ENCODE results near the gene RHBDL1. TPM values are rescaled to one million over a fixed set of nuclear protein-coding genes. Genes with fewer than 3 reads are reported as not detected.

Gene RHBDL1
- total RNA-seq, 4 donors from 2014 or later, result 1.5 to 2.0 TPM; not detected in 2

- peaks cover 0 to 26% of the 10 kb centered on the region in 2 donors for H3K4me1 ChIP-seq
- no peaks in the 10 kb centered on the region for H3K36me3 ChIP-seq
- no peak for TF ChIP-seq CTCF (IDR thresholded peaks at IDR 0.05)
- TF ChIP-seq POLR2A (IDR thresholded peaks at IDR 0.05), result no peak
- H3K27me3 ChIP-seq, result no peaks in the 10 kb centered on the region
- H3K9me3 ChIP-seq, result no peaks in the 10 kb centered on the region
- H3K27ac ChIP-seq, result peak overlapping the region; percentile 29 to 91
- peak overlapping the region; percentile 40 to 75 for H3K4me3 ChIP-seq
- DNase-seq, result no peak
- intact Hi-C loops (cut with DNase I; ENCODE audit: low total_unique reads), result no loop called here
Observed at GRCh38 chr16:649631-650030, 25.8 kb upstream of the RHBDL1 start.

GRCh38 chr16:651844-652243 is 23.6 kb upstream of the RHBDL1 start:
- TF ChIP-seq POLR2A (IDR thresholded peaks at IDR 0.05), result no peak
- no peak for TF ChIP-seq CTCF (IDR thresholded peaks at IDR 0.05)
- Histone ChIP-seq H3K27me3 (no peaks in the 10 kb centered on the region), H3K4me3 (no peak overlapping the region), H3K4me1 (peaks cover 0 to 26% of the 10 kb centered on the region in 2 donors), H3K36me3 (no peaks in the 10 kb centered on the region), H3K9me3 (no peaks in the 10 kb centered on the region), H3K27ac (no peak overlapping the region)
- intact Hi-C loops (cut with DNase I; ENCODE audit: low total_unique reads), result no loop called here
- DNase-seq, result no peak

- Histone ChIP-seq H3K27ac (no peak overlapping the region), H3K27me3 (no peaks in the 10 kb centered on the region), H3K4me3 (no peak overlapping the region), H3K4me1 (peaks cover 0 to 21% of the 10 kb centered on the region in 2 donors), H3K36me3 (no peaks in the 10 kb centered on the region), H3K9me3 (no peaks in the 10 kb centered on the region)
- DNase-seq, result no peak
- TF ChIP-seq POLR2A (IDR thresholded peaks at IDR 0.05) (no peak), CTCF (IDR thresholded peaks at IDR 0.05) (no peak)
- intact Hi-C loops (cut with DNase I; ENCODE audit: low total_unique reads), result no loop called here
Observed at GRCh38 chr16:652454-653305, 22.8 kb upstream of the RHBDL1 start.

- Histone ChIP-seq H3K27ac (no peak overlapping the region), H3K4me3 (no peak overlapping the region), H3K36me3 (no peaks in the 10 kb centered on the region), H3K9me3 (no peaks in the 10 kb centered on the region), H3K27me3 (no peaks in the 10 kb centered on the region), H3K4me1 (peaks cover 0 to 14% of the 10 kb centered on the region in 2 donors)
- intact Hi-C loops (cut with DNase I; ENCODE audit: low total_unique reads), result no loop called here
- TF ChIP-seq CTCF (IDR thresholded peaks at IDR 0.05) (no peak), POLR2A (IDR thresholded peaks at IDR 0.05) (no peak)
- no peak for DNase-seq
Observed at GRCh38 chr16:654034-654433, 21.4 kb upstream of the RHBDL1 start.

GRCh38 chr16:657487-657886 is 18.0 kb upstream of the RHBDL1 start:
- Histone ChIP-seq H3K36me3 (no peaks in the 10 kb centered on the region), H3K4me1 (peaks cover 3 to 5% of the 10 kb centered on the region in 2 donors), H3K27ac (no peak overlapping the region), H3K9me3 (no peaks in the 10 kb centered on the region), H3K4me3 (no peak overlapping the region), H3K27me3 (no peaks in the 10 kb centered on the region)
- intact Hi-C loops (cut with DNase I; ENCODE audit: low total_unique reads), result no loop called here
- TF ChIP-seq POLR2A (IDR thresholded peaks at IDR 0.05) (no peak), CTCF (IDR thresholded peaks at IDR 0.05) (no peak)
- DNase-seq, result no peak

Measured in uterus (tissue), 4 donors.